HG02943 (cell line): ENCODE data around the gene NEXMIF.
"Not testable (repeated sequence)": the region's sequence is repeated elsewhere in the genome, so short reads cannot be mapped to it uniquely, and the experiment has no call there.

Source experiments
- ATAC-seq: cut with Tn5 transposase; IDR thresholded peaks from one replicate; pipeline ENCODE4 v1.9.1; 2021; ENCODE audit warnings: mild to moderate bottlenecking, low read depth, moderate library complexity; ENCODE audit not compliant: unreplicated experiment

NEXMIF gene

DNA sequence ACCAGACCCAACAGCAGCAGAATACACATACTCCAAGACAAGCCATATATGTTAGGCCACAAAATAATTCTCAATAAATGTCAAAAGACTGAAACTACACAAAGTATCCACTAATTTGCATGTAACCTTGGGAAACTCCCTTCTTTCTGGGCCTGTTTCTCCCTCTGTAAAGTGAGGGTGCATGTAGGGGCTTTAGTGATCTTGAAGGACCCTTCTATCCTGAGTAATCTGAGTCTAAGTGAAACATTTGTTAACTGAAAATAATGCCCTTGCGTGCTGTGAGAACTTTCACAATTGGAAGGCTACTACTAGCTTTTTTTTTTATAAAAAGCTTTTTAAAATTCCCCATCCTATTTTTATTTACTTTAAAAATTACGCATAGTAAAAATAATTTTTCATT is 125.2 kb downstream of the NEXMIF start:
- no peak for ATAC-seq

DNA sequence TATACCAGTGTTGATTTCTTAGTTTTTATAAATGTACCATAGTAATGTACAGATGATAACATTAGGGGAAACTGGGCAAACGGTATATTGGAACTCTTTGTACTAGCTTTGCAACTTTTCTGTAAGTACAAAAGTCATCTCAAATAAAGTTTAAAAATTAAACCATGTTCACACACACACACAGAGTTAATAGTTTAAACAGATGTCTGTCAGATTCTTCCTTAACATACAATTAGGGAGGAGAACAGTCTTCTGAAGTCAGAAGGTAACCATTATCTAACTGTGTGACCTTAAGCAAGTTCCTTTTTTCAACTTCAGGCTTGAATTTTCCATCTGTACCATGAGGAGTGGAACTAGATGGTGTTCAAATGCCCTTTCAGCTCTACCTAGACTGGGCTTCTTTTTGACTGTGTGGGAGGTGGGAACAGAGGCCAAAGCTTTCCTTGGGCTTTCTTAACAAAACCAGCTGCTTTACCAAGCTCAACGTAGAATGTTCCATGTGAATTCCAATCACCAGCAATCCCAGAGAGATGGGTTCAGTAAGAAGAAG is 127.8 kb downstream of the NEXMIF start:
- no peak for ATAC-seq

DNA sequence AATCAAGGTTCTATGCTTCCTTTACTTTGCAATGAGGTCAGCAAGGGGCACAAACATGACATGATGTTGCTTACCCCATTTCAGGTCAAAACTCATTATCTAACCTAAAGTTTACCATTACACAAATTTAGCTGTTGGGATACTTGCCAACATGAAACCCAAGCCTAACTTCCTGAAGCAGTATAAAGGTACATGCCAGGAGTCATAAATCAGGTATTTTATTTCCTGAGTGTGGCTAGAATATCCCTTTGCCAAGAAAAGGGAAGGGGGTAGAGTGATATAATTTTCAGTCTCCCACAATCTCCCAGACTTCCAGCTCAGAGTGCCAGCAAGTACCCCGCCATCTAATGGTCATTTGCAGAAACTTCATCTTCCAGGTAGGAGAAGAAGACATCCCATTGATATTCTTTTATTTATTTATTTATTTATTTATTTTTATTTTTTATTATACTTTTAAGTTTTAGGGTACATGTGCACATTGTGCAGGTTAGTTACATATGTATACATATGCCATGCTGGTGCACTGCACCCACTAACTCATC is 136.6 kb downstream of the NEXMIF start:
- no peak for ATAC-seq

DNA sequence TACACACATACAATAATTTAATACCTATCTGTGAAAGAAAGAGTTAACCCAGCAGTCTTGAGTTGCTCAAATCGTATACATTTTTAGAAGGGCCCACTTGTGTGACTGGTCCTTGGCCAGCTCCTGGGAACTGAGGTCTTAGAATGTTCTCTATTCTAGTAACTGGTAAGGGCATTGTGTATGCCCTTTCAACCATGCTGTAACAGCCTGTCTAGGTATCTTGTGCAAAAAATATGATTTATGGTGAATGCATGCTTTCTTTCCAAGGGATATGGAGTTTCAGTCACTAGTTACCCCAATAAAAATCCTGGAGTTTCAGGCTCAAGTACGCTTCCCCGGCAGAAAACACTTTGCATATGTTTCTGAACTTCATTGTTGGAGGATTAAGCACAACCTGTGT is 140.6 kb downstream of the NEXMIF start:
- ATAC-seq, result no peak

DNA sequence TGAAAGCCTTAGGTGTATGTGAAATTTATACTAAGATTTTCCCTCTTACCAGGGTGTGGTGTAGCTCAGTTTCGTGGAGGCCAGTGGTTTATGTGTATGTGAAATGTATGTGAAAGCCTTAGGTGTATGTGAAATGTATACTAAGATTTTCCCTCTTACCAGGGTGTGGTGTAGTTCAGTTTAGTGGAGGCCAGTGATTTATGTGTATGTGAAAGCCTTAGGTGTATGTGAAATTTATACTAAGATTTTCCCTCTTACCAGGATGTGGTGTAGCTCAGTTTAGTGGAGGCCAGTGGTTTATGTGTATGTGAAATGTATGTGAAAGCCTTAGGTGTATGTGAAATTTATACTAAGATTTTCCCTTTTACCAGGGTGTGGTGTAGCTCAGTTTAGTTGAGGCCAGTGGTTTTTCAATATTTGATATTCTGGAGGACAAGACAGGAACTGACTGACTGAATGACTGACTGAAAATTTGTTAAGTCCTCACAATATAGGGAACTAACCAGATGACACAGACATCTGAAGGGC is 143.7 kb downstream of the NEXMIF start:
- ATAC-seq, result no peak

GRCh38 chrX:74779175-74779574 is 146.1 kb downstream of the NEXMIF start:
- no peak for ATAC-seq

- no peak for ATAC-seq
Observed at GRCh38 chrX:74774988-74775387, 150.3 kb downstream of the NEXMIF start.

GRCh38 chrX:74736450-74736849 is 188.8 kb downstream of the NEXMIF start:
- no peak for ATAC-seq

- ATAC-seq, result no peak
Observed at GRCh38 chrX:74705269-74705668, 220.0 kb downstream of the NEXMIF start.

- not testable (repeated sequence) for ATAC-seq
Observed at GRCh38 chrX:74701343-74701742, 223.9 kb downstream of the NEXMIF start.

DNA sequence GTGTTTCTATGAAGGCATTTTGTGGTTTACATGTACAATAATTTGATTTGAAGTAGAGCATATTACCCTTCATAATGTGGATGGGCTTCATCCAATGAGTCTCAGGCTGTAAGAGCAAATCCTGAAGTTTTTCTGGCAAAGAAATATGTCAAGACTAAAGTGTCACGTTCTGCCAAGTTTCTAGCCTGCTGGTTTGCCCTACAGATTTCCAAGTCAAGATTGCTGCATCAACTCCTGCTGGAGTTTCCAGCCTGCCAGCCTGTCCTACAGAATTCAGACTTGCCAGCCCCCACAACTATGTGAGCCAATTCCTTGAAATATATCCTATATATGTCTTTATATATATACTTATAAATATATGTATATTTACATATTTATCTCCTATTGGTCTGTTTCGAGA is 240.8 kb downstream of the NEXMIF start:
- no peak for ATAC-seq
